ENCODE data around the gene GJC2. TPM values are rescaled to one million over a fixed set of nuclear protein-coding genes. Genes with fewer than 3 reads are reported as not detected.

Gene GJC2
- polyA plus RNA-seq, 1 of the 3 experiments (the other 2 are of a cell fraction), result 0.92 TPM

GRCh38 chr1:228105996-228106799, 43.5 kb upstream of the GJC2 start:
- Histone ChIP-seq H3K9me2 (no peaks in the 10 kb centered on the region), H3K9me3 (no peaks in the 10 kb centered on the region), H2AFZ (ENCODE audit: low read depth) (no peak overlapping the region), H3K27me3 (ENCODE audit: insufficient read depth) (no peaks in the 10 kb centered on the region), H3K4me3 (ENCODE audit: low read depth in 2 of 2, low read length in 1 of 2) (no peak overlapping the region), H3K36me3 (replicated peaks in 1 of 2; ENCODE audit: control insufficient read depth in 1 of 2, insufficient read depth in 2 of 2, low read length in 1 of 2) (peaks cover 8 to 24% of the 10 kb centered on the region in 2 experiments), H3F3A (replicated peaks; ENCODE audit: insufficient read depth) (peaks cover 5% of the 10 kb centered on the region), H3K4me2 (no peak overlapping the region), H3K79me2 (ENCODE audit: insufficient read depth) (peaks cover 37% of the 10 kb centered on the region), H3K4me1 (ENCODE audit: control insufficient read depth in 1 of 2, insufficient read depth in 2 of 2, low read depth in 1 of 2, low read length in 1 of 2) (peaks cover 8 to 45% of the 10 kb centered on the region in 2 experiments; a peak in 3 of 4 replicates), H4K20me1 (ENCODE audit: insufficient read depth) (peaks cover 7% of the 10 kb centered on the region), H3K27ac (ENCODE audit: low read depth in 2 of 2, low read length in 1 of 2) (no peak overlapping the region), H3K9ac (no peak overlapping the region)
- ChIA-PET POLR2A (interaction anchor here (1.3 kb wide), 1 partner anchor 24 kb away, joined by 3 read pairs; the partner anchor contains the start of gene ARF1), CTCF (interaction anchor here (1.0 to 5.6 kb wide), 3 partner anchors 24 to 107 kb away, joined by 3 to 31 read pairs (median 3); no protein-coding TSS in a partner anchor)
- no peak for TF ChIP-seq CHD2 (IDR thresholded peaks at IDR 0.05; ENCODE audit: low read length, partially characterized antibody)
- TF ChIP-seq, protein P1, sequence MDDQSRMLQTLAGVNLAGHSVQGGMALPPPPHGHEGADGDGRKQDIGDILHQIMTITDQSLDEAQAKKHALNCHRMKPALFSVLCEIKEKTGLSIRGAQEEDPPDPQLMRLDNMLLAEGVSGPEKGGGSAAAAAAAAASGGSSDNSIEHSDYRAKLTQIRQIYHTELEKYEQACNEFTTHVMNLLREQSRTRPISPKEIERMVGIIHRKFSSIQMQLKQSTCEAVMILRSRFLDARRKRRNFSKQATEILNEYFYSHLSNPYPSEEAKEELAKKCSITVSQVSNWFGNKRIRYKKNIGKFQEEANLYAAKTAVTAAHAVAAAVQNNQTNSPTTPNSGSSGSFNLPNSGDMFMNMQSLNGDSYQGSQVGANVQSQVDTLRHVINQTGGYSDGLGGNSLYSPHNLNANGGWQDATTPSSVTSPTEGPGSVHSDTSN (IDR thresholded peaks at IDR 0.05), result no peak
- no peak for TF ChIP-seq FOSL2 (IDR thresholded peaks at IDR 0.05; ENCODE audit: borderline replicate concordance, low read depth)
- no peak for TF ChIP-seq FOXJ3 (CRISPR knock-in tag; IDR thresholded peaks at IDR 0.05)
- no peak for TF ChIP-seq EP300 (IDR thresholded peaks at IDR 0.05; ENCODE audit: borderline replicate concordance in 1 of 2, low read depth in 1 of 2, low read length in 1 of 2)
- no peak for TF ChIP-seq SIN3A (IDR thresholded peaks at IDR 0.05; ENCODE audit: borderline replicate concordance, low read depth, low read length)
- TF ChIP-seq GATA2 (CRISPR knock-in tag; IDR thresholded peaks at IDR 0.05), result no peak
- no peak for TF ChIP-seq CTCF (IDR thresholded peaks at IDR 0.05)
- TF ChIP-seq MXI1 (IDR thresholded peaks at IDR 0.05; ENCODE audit: low read depth, low read length), result no peak
- TF ChIP-seq RCOR1 (IDR thresholded peaks at IDR 0.05; ENCODE audit: low read length), result no peak
- TF ChIP-seq, protein P2, sequence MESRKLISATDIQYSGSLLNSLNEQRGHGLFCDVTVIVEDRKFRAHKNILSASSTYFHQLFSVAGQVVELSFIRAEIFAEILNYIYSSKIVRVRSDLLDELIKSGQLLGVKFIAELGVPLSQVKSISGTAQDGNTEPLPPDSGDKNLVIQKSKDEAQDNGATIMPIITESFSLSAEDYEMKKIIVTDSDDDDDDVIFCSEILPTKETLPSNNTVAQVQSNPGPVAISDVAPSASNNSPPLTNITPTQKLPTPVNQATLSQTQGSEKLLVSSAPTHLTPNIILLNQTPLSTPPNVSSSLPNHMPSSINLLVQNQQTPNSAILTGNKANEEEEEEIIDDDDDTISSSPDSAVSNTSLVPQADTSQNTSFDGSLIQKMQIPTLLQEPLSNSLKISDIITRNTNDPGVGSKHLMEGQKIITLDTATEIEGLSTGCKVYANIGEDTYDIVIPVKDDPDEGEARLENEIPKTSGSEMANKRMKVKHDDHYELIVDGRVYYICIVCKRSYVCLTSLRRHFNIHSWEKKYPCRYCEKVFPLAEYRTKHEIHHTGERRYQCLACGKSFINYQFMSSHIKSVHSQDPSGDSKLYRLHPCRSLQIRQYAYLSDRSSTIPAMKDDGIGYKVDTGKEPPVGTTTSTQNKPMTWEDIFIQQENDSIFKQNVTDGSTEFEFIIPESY (IDR thresholded peaks at IDR 0.05; ENCODE audit: borderline replicate concordance, low read depth), result no peak
- TF ChIP-seq USF1 (IDR thresholded peaks at IDR 0.05; ENCODE audit: borderline replicate concordance, low read depth), result no peak
- no peak for TF ChIP-seq SMC3 (IDR thresholded peaks at IDR 0.05; ENCODE audit: low read depth, low read length)
- no peak for DNase-seq
- 43% methylated on average over 5 of the region's 8 CpGs for WGBS (ENCODE audit: low lambda C conversion rate)
